GM12878 (cell line): Measurements from ENCODE around the gene STX1B. TPM values are rescaled to one million over a fixed set of nuclear protein-coding genes. Genes with fewer than 3 reads are reported as not detected.

Experiments used
- CBX3 ChIP-seq: fragments of 200-600 bp; sonication (generic); IDR thresholded peaks from 2 replicates; pipeline ENCODE4 v1.6.1; 2016; ENCODE audit warnings: low read depth, borderline replicate concordance
- CHD4 ChIP-seq: fragments of 200-600 bp; sonication (generic); IDR thresholded peaks from 2 replicates; pipeline ENCODE4 v1.6.1; 2016; ENCODE audit warnings: mild to moderate bottlenecking
- CTCF ChIP-seq, 3 experiments: IDR thresholded peaks in 2 of 3; conservative IDR thresholded peaks in 1 of 3; 2 replicates each; pipeline ENCODE4 v1.5.1; 2011; ENCODE audit warnings: low read depth in 3 of 3, low read length in 3 of 3, mild to moderate bottlenecking in 3 of 3, control low read depth in 2 of 3, moderate library complexity in 2 of 3, inconsistent platforms in 1 of 3, mixed read lengths in 1 of 3; ENCODE audit not compliant: control insufficient read depth in 2 of 3, insufficient read depth in 1 of 3; ENCODE audit errors: extremely low read depth in 1 of 3
- EED ChIP-seq: sonication (generic); IDR thresholded peaks from 2 replicates; pipeline ENCODE4 v1.6.1; 2016; ENCODE audit warnings: antibody characterized with exemption, low read depth
- ETV6 ChIP-seq, 2 experiments: fragments of 450-650 bp in 1 of 2; IDR thresholded peaks in 1 of 2; conservative IDR thresholded peaks in 1 of 2; 2 replicates each; pipeline ENCODE4 v1.6.1; 2014; ENCODE audit warnings: antibody characterized with exemption in 1 of 2, borderline replicate concordance in 1 of 2, low read depth in 1 of 2, mild to moderate bottlenecking in 1 of 2, moderate library complexity in 1 of 2
- EZH2 ChIP-seq: IDR thresholded peaks from 2 replicates; pipeline ENCODE4 v1.6.1; 2012; ENCODE audit warnings: low read depth, mild to moderate bottlenecking, control low read depth, inconsistent platforms, low read length, borderline replicate concordance; ENCODE audit not compliant: control insufficient read depth
- GABPA ChIP-seq: IDR thresholded peaks from 2 replicates; pipeline ENCODE4 v1.6.1; 2014; ENCODE audit warnings: antibody characterized with exemption, low read depth, mild to moderate bottlenecking, inconsistent platforms
- HDAC2 ChIP-seq: fragments of 200-600 bp; sonication (generic); IDR thresholded peaks from 2 replicates; pipeline ENCODE4 v1.6.1; 2017
- HSF1 ChIP-seq: fragments of 150-350 bp; IDR thresholded peaks from 2 replicates; pipeline ENCODE4 v1.6.1; 2014; ENCODE audit warnings: mild to moderate bottlenecking, low read depth, low read length
- NR2F1 ChIP-seq: fragments of 450-650 bp; conservative IDR thresholded peaks from 2 replicates; pipeline ENCODE4 v1.6.1; 2017; ENCODE audit warnings: mild to moderate bottlenecking
- PKNOX1 ChIP-seq: fragments of 450-650 bp; IDR thresholded peaks from 2 replicates; pipeline ENCODE4 v1.6.1; 2016; ENCODE audit warnings: mild to moderate bottlenecking
- POLR2AphosphoS2 ChIP-seq: IDR thresholded peaks from 2 replicates; pipeline ENCODE4 v1.6.1; 2011; ENCODE audit warnings: low read depth, mild to moderate bottlenecking, low read length, improper control_type of control experiment, moderate library complexity
- RUNX3 ChIP-seq: IDR thresholded peaks from 2 replicates; pipeline ENCODE4 v1.6.1; 2012; ENCODE audit warnings: low read length, inconsistent platforms
- SIX5 ChIP-seq: IDR thresholded peaks from 2 replicates; pipeline ENCODE4 v1.6.1; 2011; ENCODE audit warnings: mild to moderate bottlenecking, low read depth, low read length, moderate library complexity; ENCODE audit not compliant: severe bottlenecking
- SREBF2 ChIP-seq: IDR thresholded peaks from 2 replicates; pipeline ENCODE4 v1.6.1; 2012; ENCODE audit warnings: mild to moderate bottlenecking, low read length
- YBX1 ChIP-seq: fragments of 450-650 bp; IDR thresholded peaks from 2 replicates; pipeline ENCODE4 v1.6.1; 2016; ENCODE audit warnings: antibody characterized with exemption
- ZNF24 ChIP-seq: fragments of 450-650 bp; IDR thresholded peaks from 2 replicates; pipeline ENCODE4 v1.6.1; 2017; ENCODE audit warnings: antibody characterized with exemption, mild to moderate bottlenecking
- ZNF592 ChIP-seq: fragments of 450-650 bp; IDR thresholded peaks from 2 replicates; pipeline ENCODE4 v1.6.1; 2017; ENCODE audit warnings: mild to moderate bottlenecking, moderate library complexity
- ZSCAN29 ChIP-seq: fragments of 450-650 bp; IDR thresholded peaks from 2 replicates; pipeline ENCODE4 v1.6.1; 2017; ENCODE audit warnings: mild to moderate bottlenecking, moderate library complexity
- polyA plus RNA-seq, 11 experiments: library from polyadenylated mRNA; depleted of rRNA in 4 of 11; unstranded in 6 of 11; stranded (reverse) in 5 of 11; fragments of >200 nt; fragmentation: Nextera tagmentation in 4 of 11; fragmentation: Illumina TruSeq in 1 of 11; extraction: Ambion mirVana in 4 of 11; extraction: Trizol in 1 of 11; gene quantifications; 1 replicate in 1 of 11; 2 replicates in 10 of 11; pipeline versions ENCODE4 v1.2.1 to v1.2.3, GENCODE V29; 2011 to 2016; ENCODE audit warnings: inconsistent platforms in 2 of 11, missing spikeins in 2 of 11, low read depth in 1 of 11
- total RNA-seq, 4 experiments: library from RNA; depleted of rRNA in 3 of 4; stranded (reverse); fragments of >200 nt in 3 of 4; fragmentation: Illumina TruSeq in 1 of 4; extraction: Trizol in 1 of 4; gene quantifications; 2 replicates each; pipeline versions ENCODE4 v1.2.1 to v1.2.3, GENCODE V29; 2013 to 2021
- TF ChIP-seq, protein P1 (sequence below): IDR thresholded peaks from 2 replicates; pipeline ENCODE4 v1.6.1; 2012; ENCODE audit warnings: low read depth, low read length, improper control_type of control experiment

Gene STX1B
- total and polyA plus RNA-seq, 10 of the 15 experiments (the other 5 are each of a cell fraction or from before 2014, with no cell fraction given) = 0.22 to 2.5 (median 1.1) TPM

GRCh38 chr16:30941600-30942425, 68.6 kb downstream of the STX1B start (continued):
- TF ChIP-seq CTCF (IDR thresholded peaks at IDR 0.05 in 2 of 3, conservative IDR thresholded peaks at IDR 0.05 in 1 of 3; ENCODE audit: control insufficient read depth in 2 of 3, extremely low read depth in 1 of 3, insufficient read depth in 1 of 3, low read depth in 3 of 3, low read length in 3 of 3) (peak; percentile 94 to 99 (median 95)), HDAC2 (no peak), HSF1 (no peak), POLR2AphosphoS2 (no peak), CHD4 (no peak), CBX3 (no peak), ZNF24 (no peak), YBX1 (no peak), GABPA (no peak), SIX5 (peak; percentile 10), ZNF592 (no peak), RUNX3 (no peak), ETV6 (conservative IDR thresholded peaks at IDR 0.05 in 1 of 2, IDR thresholded peaks at IDR 0.05 in 1 of 2; ENCODE audit: borderline replicate concordance in 1 of 2, low read depth in 1 of 2) (no peak), SREBF2 (no peak), PKNOX1 (no peak), EZH2 (no peak), ZSCAN29 (no peak), NR2F1 (peak; percentile 16; the same call in 1 of the 2 replicates), EED (no peak)
- TF ChIP-seq, protein P1, sequence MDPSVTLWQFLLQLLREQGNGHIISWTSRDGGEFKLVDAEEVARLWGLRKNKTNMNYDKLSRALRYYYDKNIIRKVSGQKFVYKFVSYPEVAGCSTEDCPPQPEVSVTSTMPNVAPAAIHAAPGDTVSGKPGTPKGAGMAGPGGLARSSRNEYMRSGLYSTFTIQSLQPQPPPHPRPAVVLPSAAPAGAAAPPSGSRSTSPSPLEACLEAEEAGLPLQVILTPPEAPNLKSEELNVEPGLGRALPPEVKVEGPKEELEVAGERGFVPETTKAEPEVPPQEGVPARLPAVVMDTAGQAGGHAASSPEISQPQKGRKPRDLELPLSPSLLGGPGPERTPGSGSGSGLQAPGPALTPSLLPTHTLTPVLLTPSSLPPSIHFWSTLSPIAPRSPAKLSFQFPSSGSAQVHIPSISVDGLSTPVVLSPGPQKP = peak; percentile 27; the same call in 1 of the 2 replicates
